ENCODE results near the gene ADIPOR1.
"Not testable (repeated sequence)": the region's sequence is repeated elsewhere in the genome, so short reads cannot be mapped to it uniquely, and the experiment has no call there.

The ADIPOR1 gene

GRCh38 chr1:202957733-202958543, at the start of gene ADIPOR1:
Gene ADIPOR1, minus strand, starts transcription at chr1:202958312. Its CDS starts 7,242 bp downstream, at chr1:202951070.
- DNase-seq, result peak; percentile 92 to 94
- TF ChIP-seq POLR2A (IDR thresholded peaks at IDR 0.05; ENCODE audit: low read length), result peak; percentile 91
- no peak for TF ChIP-seq GATA1 (IDR thresholded peaks at IDR 0.05; ENCODE audit: low read depth, low read length)

DNA sequence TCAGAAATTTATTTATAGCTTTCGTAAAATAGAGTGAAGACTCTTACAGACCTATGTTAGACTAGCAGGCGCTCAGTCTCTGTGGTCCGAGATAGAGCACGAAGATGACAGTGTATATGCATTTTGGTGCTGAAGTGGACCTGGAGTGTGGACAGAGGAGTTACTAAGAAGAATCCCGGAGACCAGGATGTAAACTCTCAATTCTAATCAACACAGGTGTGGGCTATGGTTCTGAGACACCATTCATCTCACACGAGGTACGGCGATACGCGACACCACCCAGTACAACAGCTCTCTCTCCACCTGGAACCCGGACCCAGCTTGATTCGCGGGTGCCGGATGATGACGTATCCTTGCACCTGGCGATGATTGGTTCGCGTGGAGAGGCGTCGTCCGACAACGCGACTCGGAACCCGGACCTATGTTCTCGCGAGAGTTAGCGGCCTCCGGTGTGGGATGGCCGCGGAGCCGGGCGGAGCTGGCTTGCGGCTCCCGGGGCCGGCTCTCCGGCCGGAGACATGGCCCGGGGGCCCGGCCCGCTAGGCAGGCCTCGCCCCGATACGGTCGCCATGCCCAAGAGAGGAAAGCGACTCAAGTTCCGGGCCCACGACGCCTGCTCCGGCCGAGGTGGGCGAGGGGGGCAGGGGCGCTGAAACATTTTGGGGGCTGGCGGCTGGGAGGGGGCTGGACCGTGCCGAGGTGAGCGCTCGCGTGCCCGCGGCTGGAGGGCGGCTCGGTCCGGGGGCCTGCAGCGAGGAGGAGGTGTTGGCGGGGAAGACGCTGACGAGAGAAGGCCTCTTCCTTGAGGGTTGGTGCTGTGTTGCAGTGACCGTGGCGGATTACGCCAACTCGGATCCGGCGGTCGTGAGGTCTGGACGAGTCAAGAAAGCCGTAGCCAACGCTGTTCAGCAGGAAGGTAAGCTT, 49.1 kb upstream of the ADIPOR1 start, which contains the start of gene TMEM183A:
TSS of gene TMEM183A (plus strand) at position 427 of the 924 bp plus-strand sequence. CDS start at position 519, 92 bp downstream.
- TF ChIP-seq POLR2A (IDR thresholded peaks at IDR 0.05; ENCODE audit: low read length) (peak; percentile 99), GATA1 (IDR thresholded peaks at IDR 0.05; ENCODE audit: low read depth, low read length) (no peak)
- DNase-seq, result peak; percentile 99

GRCh38 chr1:203005395-203006142, 47.5 kb upstream of the ADIPOR1 start:
- TF ChIP-seq POLR2A (IDR thresholded peaks at IDR 0.05; ENCODE audit: low read length), result peak; percentile 52
- DNase-seq, result peak; percentile 91 to 95

DNA sequence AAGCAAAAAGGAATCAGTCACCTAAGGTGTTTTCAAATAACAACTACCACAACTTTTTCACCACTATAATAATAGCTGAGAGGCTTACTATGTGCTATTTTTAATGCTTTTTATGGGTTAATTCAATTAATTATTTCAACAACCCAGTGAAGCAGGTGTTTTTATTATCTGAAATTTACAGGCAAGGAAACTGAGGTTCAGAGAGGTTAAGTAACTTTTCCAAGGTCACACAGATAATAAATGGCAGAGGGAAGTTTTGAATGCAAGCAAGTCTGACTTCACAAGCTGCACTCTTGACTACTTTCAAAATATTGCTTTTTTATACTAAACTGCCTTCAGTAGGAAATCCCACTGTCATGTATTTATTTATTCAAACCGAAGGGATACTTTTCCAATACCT, 44.8 kb upstream of the ADIPOR1 start:
- no peak for DNase-seq
- TF ChIP-seq GATA1 (IDR thresholded peaks at IDR 0.05; ENCODE audit: low read depth, low read length), result no peak
- TF ChIP-seq POLR2A (IDR thresholded peaks at IDR 0.05; ENCODE audit: low read length), result no peak

DNA sequence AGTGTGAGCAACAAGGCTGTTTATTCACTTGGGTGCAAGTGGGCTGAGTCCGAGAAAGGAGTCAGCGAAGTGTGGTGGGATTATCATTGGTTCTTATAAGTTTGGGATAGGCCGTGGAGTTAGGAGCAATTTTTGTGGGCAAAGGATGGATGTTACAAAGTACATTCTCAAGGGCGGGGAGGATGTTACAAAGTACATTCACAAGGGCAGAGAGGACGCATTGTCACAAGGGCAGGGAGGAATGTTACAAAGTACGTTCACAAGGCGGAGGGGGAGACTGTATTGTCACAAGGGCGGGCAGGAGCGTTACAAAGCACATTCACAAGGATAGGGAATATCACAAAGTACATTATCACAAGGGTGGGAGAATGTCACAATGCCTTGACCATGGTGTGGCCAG, 43.9 kb upstream of the ADIPOR1 start:
- DNase-seq, result no peak
- no peak for TF ChIP-seq GATA1 (IDR thresholded peaks at IDR 0.05; ENCODE audit: low read depth, low read length)
- TF ChIP-seq POLR2A (IDR thresholded peaks at IDR 0.05; ENCODE audit: low read length), result no peak

GRCh38 chr1:203000217-203000944, 42.3 kb upstream of the ADIPOR1 start:
- no peak for TF ChIP-seq POLR2A (IDR thresholded peaks at IDR 0.05; ENCODE audit: low read length)
- no peak for TF ChIP-seq GATA1 (IDR thresholded peaks at IDR 0.05; ENCODE audit: low read depth, low read length)
- no peak for DNase-seq

DNA sequence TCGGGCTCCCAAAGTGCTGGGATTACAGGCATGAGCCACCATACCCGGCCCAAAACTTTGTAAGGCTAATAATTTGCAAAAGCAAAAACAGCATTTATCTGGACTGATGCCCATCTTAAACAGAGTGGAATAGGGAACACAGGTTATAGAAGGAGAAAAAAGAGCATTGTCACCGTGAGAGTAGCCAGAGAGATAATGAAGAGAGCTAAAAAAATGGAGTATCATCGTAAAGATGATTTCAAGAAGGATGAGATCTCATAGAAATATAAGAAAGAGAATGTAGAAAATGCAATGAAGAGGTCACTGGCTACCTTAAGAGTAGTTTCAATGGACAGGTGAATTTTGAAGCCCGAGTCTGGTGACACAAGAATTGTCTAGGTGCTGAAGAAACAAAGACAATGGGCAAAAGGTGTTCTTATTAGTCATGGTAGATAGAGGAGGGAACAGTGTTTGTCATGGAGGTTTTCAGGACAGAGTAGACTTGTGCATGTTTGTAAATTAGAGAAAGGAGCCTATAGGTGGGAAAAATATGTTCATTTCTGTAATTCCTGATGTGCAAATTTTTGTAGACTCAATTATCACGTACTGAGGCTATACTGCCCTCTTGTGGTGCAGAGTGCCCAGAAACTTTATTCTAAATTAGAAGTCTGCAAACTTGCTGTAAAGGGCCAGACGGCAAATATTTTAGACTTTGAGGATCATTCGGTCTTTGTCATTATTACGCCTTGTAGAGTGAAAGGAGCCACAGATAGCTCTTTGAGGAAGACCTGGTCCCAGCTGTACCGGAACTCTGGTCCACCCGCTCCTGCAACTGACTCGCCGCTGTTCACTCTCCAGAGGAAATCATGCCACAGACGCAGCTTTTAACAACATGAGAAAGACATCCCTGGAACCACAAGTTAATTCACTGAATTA, 41.0 kb upstream of the ADIPOR1 start:
- DNase-seq, result peak; percentile 78 to 87
- TF ChIP-seq GATA1 (IDR thresholded peaks at IDR 0.05; ENCODE audit: low read depth, low read length) (no peak), POLR2A (IDR thresholded peaks at IDR 0.05; ENCODE audit: low read length) (no peak)

DNA sequence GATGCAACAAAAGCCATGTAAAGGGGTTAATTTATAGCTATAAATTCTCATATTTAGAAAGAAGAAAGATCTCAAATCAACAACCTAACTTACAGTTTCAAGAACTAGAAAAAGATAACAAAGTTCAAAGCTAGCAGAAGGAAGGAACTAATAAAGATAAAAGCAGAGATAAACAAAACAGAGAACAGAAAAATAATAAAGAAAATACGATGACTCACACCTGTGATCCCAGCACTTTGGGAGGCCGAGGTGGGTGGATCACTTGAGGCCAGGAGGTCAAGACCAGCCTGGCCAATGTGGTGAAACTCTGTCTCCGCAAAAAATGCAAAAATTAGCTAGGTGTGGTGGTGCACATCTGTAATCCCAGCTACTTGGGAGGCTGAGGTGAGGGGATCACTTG, 36.6 kb upstream of the ADIPOR1 start:
- no peak for TF ChIP-seq POLR2A (IDR thresholded peaks at IDR 0.05; ENCODE audit: low read length)
- no peak for TF ChIP-seq GATA1 (IDR thresholded peaks at IDR 0.05; ENCODE audit: low read depth, low read length)
- DNase-seq, result no peak

DNA sequence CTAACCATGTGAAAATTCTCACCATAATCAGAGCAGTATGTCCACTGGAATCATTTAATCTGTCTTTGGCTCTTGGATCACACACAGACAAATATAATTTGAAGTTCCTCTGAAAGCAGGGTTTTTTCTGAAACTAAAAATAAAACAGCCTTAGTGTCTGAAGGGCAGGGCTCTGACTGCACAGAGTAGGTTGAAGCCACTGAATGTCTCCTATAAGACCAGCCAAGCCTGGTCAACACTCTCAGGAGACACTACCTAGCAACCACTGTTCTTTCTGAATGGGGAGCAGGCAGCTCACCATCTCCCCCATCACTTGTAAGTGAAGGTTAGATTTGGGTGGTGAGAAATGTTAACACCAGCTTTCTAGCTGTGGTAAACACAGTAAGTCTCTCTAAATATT, 33.0 kb upstream of the ADIPOR1 start:
- TF ChIP-seq POLR2A (IDR thresholded peaks at IDR 0.05; ENCODE audit: low read length) (no peak), GATA1 (IDR thresholded peaks at IDR 0.05; ENCODE audit: low read depth, low read length) (no peak)
- no peak for DNase-seq

DNA sequence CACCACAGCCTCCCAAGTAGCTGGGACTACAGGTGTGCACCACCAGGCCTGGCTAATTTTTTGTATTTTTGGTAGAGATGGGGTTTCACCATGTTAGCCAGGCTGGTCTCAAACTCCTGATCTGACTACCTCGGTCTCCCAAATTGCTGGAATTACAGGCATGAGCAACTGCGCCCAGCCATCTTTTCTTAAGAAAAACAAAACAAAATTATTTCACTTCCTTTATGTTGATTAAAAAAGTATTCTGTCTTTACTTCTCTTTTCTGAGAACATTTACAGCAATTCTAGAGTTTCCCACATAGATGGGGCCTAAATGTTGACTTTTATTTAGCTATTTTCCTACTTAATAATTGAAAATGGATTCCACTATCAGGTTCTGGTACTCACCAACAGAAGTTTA, 31.8 kb upstream of the ADIPOR1 start:
- DNase-seq, result no peak
- no peak for TF ChIP-seq POLR2A (IDR thresholded peaks at IDR 0.05; ENCODE audit: low read length)

GRCh38 chr1:202987922-202988583, 29.9 kb upstream of the ADIPOR1 start:
- no peak for TF ChIP-seq GATA1 (IDR thresholded peaks at IDR 0.05; ENCODE audit: low read depth, low read length)
- TF ChIP-seq POLR2A (IDR thresholded peaks at IDR 0.05; ENCODE audit: low read length), result no peak
- DNase-seq, result no peak

DNA sequence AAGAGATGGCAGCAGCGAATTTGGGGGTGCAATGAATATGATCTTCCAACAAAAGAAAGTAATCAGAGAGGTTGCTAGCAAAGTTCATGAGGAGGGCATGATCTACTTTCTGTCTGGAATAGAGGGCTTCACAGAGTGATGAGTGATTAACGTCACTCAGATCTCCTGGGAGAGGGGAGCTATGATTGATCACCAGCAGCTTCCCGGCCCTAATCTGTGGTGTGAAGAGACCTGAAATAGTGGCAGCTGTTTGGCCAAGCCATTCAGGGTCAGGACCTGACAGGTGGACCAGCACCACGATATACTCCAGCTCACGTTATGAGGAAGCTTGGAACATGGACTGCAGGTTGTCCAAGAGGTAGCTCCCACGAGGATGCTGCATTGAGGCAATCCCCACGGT, 29.1 kb upstream of the ADIPOR1 start:
- no peak for DNase-seq
- TF ChIP-seq POLR2A (IDR thresholded peaks at IDR 0.05; ENCODE audit: low read length), result no peak
- no peak for TF ChIP-seq GATA1 (IDR thresholded peaks at IDR 0.05; ENCODE audit: low read depth, low read length)

GRCh38 chr1:202986120-202986519, 28.0 kb upstream of the ADIPOR1 start:
- not testable (repeated sequence) for DNase-seq

All from erythroblast (primary cell).